Middle frontal gyrus (tissue), 1 donor: ENCODE data around the gene CGNL1.

Source experiments
- DNase-seq: peaks from one replicate; pipeline ENCODE4 v3.0.0-alpha.2; 2015; ENCODE audit warnings: low spot score; ENCODE audit errors: extremely low spot score

The CGNL1 gene

DNA sequence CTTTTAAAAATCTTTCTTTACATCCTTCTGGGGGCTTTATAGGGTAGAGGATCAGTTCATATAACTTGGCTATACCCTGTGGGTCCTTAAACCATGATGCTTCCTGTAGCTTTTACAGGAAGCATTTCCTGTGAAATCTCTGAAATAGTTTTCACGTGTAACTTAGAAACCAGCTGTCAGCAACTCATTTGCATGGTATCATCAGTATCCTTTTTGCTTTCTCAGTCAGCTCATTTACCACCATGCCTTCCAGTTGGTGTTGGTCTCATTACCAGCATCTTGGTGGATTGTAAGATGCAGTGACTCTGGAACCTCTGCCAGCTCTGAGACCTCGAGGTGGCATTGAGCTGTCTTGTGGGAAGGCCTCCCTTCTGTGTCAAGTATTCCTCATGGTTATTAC is 118.7 kb downstream of the CGNL1 start:
- no peak for DNase-seq

DNA sequence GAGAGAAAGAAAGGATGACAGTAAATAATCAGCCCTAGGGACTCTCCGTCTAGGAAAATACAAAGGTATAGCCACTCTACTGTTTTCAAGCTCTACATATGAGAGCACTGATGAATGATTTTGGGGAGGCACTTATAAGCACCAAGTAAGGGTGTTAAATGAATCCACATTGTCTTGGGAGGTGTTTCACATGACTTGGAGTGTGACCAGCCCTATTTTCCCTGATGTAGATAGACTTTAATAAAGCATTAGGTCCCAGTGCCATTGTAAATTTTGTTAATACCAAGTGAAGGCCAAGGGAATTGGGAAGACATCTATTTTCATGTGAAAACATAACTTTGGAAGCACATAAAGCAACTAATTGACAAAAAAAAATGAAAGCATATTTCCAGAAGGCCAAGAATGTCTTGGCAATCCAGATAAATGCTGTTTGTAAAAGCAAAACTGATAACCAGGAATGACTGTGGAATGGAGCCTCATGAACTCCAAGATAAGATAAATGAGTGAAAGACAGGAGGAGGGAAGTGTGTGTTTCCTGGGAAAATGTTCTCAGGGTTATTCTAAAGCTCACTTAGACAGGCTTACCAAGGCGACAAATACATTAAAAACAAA is 119.4 kb downstream of the CGNL1 start:
- no peak for DNase-seq

DNA sequence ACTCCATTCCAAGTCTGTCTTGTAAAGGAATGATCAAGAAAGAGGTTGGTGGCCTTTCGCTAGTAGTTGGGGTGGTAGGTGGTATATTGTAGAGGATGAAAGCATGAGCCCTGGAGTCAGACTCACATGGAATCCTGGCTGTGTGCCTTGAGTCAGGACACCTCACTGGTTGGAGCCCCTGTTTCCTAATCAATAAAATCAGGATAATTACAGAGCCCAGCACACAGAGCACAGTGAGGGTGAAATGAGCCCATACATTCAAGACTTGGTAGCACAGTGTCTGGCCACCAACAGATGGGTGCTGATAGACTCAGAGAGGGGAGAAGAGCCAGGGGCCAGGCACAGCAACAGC is 120.3 kb downstream of the CGNL1 start:
- DNase-seq: no peak

DNA sequence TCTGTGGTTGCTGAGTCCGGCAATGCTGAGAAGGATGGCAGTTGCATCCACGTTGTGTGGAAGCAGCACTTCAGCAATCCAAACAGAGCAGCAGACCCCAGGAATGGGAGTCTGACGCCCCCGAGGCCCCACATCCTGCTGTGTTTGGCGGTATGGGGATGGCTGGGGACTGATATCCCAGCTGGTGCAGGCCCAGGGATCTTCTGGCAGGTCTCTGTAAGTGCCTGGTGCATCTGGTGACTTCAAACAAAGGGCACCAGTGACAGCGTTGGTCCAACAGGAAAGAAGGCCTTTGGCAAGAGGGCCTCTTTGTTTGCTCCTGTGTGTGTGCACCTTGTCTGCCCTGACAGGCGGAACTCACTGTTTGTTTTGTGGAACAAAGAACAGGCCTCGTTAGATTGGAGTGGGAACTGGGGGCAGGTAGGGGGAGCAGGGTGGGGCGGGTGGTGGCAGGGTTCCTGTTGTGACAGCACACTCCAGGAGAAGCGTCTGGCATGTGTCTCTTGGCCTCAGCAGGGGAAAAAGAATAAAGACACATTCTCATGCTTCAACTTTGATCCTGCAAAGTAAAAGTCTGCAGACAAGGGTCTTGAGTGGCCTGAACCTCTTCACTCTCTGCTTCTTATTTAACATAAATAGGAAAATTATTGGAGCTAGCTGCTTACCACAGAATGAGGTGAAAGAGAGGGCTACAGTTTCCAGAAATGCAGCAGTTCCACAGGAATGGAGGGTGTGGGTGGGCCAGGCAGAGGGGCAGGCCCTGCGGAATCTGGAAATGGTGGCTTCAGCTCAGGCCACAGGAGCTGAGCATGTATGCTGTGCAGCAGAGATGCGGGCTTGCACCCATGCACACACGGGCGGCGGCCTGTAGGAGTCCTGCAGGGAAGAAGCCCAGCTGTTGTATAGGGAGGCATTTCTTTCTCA is 120.9 kb downstream of the CGNL1 start:
- no peak for DNase-seq

DNA sequence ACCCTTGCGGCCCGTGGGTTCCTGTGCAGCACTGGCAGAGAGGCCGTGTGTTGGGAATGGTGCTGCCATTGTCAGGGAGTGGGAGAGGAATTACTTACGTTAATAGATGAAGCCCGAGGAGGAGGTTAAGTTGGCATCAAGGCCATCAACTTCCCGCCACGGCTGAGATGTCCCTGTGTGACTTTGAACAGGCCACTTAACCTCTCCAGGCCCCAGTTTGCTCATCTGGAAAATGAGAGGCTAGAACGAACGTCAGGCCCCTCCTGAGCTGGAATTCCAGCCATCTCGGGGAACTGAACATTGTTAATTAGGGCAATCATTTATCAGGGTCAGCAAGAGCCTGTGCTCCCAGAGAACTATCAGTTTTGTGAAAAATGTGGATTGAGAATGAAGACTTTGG is 124.0 kb downstream of the CGNL1 start:
- no peak for DNase-seq

DNA sequence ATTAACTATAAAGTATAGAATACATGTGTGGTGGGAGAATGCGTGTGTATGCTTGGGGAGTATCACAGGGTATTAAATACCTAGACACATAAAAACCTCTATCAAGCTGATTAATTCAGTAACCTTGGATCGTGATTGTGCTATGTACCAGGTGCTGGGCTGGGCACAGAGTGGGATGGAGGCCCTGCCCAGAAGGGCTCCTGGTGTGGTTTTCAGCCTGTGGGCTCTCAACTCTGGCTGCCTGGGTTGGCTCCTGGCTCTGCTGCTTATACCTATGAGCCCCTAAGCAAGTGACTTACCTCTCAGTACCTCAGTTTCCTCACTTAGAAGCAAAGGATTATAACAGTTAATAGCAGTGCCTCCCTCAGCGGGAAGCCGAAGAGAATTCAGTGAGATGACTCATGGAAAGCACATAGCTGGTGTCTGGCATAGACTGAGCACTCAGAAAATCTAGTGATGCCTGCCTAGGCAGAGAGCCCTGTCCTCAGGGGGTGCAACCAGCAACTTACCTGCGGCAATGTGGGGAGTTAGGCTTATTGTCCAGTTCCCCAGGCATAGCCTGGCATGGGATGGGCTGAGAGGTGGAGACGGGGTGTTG is 124.8 kb downstream of the CGNL1 start:
- DNase-seq: no peak

DNA sequence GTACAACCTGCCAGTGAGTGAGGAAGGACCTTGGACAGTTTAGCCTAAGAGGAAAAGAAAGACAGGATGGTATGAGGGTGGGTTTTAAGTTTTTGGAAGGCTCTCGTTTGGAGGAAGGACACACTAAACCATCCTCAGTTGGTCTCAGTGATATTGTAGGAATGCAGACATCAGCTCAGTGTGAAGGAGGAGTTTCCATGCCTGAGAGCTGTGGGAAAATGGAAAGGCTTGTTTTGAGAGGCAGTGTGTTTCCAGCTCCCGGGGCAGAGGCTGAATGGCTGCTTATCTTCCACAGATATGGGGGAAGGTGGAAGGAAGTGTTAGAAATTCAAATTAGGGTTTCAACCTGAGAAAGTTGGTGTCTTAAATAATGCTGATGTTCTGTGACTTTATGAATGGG is 125.8 kb downstream of the CGNL1 start:
- DNase-seq: no peak

DNA sequence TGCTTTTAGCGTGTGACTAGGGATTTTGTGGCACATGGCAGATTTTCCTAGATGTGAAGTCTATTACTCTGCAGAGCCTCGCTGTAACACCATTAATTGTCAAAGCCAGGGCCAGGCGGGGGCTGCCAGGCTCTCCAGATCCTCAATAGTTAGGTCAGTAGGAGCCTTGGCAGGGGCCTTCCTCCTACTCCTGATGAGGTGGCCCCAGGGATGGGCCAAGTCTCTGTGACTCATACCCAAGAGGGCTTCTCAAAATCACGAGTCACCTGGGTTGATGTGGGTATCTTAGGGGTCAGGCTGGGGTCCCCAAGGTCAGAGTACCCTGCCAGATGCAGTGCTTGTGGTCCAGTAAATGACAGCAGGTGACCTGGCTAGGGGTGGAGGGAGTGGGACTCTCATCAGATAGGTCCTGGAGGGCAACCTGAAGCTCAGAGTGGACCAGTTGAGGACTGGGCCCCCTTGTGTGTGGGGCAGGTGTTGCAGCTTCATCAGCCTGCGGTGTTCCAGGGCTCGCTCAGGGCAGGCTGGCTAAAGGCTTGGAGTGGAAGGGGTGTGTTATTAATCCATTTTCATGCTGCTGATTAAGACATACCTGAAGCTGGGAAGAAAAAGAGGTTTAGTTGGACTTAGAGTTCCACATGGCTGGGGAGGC is 126.9 kb downstream of the CGNL1 start:
- DNase-seq: no peak

DNA sequence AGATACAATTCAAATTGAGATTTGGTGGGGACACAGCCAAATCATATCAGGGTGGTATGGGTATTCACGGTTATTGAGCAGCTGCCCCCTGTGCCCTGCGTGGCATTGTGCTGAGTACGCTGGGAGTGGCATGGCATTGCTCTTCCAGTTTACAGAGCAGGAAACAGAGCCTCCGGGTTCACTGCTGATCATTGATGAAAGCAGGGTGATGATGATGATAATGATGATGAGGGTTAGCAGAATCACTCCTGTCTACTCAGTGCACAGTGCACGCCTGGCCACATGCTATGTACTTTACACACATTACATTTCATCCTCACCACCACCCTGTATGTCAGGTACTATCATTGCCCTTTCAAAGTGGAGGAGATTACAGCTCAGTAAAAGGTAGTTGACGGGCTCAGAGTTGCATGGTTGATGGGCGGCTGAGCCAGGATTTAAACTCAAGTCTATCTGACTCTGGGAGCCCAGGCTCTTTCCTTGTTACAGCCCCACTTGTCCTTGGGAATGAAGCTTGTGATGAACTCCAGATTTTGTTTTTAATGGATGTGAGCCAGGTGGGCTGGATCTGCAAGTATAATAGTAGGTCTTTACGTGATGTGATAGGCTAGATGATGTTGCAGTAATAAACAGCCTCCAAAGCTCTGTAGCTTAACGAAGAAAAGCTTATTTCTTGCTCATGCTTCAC is 127.8 kb downstream of the CGNL1 start:
- DNase-seq: no peak

DNA sequence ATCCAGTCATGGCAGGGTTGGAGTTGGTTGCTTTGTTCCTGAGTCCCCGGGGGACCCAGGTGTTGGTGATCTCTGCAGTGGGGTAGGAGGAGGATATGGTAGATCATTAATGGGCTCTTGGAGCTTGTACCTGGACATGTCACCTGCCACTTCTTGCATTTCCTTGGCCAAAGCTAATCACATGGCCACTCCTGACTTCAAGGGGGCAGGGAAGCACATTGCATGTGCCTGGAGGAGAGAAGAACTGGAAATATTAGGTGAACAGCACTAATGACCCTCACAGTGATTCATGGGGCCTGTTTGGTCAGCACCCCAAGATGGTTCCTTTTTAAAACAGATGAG is 128.3 kb downstream of the CGNL1 start:
- DNase-seq: no peak

DNA sequence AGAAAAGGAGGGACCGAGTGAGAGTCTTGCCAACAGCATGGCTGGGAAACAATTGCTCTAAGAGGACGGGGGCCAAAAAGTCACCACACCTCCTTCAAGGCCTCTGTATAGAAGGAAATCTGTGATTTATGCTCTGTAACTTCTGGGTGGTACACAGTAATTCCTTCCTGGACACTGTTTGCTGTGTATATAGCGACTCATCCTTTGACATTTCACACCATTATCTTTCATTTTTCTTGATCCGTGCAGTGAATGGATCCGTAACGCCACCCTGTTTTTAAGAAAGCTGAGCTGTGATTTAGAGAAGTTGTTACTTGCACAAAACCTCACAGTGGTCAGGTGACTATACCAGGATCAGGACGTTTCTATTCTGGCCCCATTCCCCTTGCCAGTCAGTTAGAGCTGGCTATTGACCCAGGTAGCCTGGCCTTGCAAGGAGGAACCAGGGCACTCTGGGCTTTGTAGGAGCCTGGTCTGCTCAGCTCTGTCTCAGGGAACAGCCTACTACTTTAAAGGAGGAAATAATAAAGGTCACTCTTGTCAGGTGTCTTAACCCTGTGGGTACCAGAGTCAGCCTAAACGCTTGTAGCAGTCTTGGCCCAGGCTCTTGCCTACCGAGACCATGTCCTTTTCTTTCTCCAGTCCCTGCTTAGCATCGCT is 128.9 kb downstream of the CGNL1 start:
- no peak for DNase-seq

DNA sequence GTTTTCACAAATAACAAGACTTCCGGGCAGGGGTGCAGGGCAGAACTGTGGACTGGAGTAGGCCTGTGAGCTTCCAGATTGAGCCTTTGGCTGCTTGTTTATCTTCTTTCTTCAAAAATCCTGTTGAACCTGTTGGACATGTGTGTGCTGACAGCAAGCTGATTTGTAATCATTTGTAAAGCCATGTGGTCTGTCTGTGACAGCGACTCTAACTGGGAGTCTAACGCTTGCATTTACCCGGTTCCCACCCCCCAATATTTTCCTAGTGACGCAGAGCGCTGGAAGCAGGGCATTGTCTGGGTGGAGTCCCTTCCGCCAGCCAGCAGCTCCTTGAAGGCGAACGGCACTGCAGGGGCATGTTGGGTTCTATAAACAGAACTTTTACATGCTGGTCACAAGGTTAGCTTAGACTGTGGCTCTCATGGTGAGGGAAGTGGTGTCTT is 129.7 kb downstream of the CGNL1 start:
- DNase-seq: no peak

DNA sequence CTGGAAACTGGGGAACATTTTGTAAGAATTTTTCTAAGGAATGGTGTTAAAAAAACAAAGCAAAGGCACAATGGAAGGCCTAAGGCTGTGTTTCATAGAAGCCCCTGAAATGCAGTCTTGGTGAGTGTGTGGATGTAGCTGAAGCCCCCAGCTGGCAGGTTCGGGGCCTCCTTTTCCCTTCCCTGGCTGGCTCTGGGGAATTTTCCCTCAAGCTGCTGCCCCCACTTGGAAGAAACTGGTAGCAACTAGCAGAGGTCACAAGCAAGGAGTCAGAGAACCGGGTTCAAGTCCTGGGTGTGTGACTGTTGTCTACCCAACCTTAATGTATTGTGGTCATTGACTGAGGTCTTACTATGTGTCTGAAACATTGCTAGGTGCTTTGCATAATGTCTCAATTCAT is 130.1 kb downstream of the CGNL1 start:
- DNase-seq: no peak

DNA sequence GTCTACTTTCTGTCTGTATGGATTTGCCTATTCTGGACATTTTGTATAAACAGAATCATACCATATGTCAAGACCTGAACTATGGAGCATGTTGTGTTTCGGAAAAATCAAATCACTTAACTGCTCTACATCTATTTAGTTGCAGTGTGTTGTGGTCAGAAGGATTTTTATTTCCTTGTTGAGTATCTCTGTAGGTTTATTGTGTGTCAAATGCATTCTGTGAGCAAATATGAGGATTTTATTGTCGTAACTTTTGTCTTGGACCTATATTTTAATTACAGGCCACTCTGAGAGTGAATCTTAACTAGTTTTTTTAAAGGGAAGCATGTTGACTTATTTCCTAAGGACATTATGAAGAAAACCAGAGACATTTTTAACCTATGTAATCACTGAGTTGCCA is 130.8 kb downstream of the CGNL1 start:
- DNase-seq: no peak

DNA sequence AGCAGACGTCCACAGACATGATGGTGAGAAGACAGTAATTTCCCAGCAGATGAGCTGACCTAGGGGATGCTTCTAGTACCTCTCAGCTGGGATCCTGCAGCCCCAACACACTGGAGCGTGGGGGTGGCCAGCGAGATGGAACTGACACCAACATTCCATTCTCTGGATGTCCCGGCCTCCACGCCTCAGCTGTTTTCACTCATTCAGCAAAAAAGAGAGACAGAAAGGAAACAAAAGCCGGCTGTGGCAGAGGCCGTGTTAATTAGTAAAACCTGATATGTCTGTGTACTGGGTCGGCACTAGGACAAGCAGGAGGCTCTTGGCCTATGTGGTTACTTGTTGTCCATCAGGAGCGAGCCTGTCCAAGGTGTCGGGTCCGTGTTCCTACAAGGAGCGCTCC is 132.8 kb downstream of the CGNL1 start:
- DNase-seq: no peak

DNA sequence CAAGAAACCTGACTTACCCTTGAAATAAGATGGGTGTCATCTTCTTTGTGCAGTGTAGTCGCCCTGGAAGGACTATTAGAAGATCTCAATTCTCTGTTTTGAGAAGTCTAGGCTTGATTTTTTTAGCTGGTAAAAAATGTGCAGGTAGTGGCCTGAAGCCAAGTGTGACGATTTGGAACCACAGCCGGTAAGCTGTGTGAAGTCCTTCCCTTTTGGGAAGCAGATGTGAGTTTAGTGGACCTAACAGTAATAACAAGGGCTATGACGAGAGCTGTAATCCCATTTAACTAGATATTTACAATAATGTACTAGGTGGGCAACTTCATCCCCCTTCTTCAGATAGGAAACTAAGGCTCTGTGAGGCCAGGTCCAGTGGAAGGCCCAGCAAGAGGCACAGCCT is 133.7 kb downstream of the CGNL1 start:
- no peak for DNase-seq

DNA sequence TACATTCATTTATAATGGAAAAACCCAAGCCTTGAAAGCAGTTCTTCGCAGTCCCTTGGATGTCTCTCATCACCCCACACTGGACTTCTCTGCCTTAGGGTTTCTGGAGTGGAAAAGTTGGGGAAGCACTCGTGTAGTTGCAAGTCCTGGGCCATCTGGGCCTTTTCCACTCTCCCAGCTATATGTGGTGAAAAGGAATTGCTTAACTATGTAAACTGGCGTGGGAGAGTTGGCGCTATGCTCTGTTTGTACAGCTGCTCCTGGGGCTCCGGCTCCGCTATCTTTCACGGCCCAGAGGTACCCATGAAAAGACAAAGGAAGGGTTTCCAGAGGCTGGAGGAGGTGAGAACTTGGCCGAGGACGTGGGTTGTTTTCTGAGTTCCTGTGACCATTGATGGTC is 134.3 kb downstream of the CGNL1 start:
- DNase-seq: no peak

DNA sequence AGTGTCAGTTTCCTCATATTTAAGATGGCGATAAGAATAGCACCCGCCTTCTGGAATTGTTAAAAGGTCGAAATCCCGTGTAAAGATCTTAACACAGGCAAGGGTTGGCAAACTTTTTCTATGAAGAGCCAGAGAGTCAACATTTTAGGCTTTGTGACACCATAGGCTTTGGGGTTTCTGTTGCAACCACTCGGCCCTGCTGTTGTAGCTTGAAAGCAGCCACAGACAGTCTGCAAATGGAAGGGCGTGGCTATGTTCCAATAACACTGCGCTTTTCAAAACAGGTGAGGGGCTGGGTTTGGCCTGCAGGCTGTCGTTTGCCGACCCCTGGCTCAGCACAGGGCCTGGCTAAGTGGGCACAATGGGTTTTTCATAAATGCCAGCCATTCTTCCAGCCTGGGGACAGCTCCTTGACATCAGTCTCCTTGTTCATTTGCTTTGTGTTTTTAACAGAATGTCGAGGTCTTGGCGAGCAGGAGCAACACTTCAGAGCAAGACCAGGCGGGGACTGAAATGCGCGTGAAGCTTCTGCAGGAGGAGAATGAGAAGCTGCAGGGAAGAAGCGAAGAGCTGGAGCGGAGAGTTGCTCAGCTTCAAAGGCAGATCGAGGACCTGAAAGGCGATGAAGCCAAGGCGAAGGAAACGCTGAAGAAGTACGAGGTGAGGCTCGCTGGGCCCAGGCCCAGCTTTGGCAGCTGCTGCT is 140.2 kb downstream of the CGNL1 start:
- no peak for DNase-seq

DNA sequence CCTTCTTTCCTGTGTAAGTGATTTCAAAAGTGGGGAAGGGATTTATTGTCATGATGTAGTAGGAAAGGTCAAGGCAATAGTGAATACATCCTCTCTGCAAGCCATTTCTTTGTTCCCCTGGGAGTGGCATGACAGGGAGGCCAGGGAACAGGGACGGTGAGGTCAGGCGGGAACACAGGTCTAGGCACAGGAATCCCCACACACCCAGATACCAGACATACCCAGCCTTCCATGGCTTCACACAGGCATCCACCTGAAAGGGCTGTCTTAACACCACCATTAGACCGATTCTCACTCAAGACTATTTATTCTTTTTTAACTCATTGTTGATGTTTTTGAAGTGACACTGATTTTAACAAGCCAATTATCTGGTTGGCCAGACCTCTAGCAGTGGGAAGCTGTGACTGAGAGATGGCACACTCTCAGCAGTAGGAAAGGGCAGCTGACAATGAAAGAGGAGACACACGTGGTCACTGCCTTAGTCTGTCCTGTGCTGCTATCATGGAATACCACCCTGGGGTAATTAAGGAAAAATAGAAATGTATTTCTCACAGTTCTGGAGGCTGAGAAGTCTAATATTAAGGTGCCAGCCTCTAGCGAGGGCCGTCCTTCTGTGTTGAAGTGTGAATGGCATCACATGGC is 140.8 kb downstream of the CGNL1 start:
- no peak for DNase-seq

DNA sequence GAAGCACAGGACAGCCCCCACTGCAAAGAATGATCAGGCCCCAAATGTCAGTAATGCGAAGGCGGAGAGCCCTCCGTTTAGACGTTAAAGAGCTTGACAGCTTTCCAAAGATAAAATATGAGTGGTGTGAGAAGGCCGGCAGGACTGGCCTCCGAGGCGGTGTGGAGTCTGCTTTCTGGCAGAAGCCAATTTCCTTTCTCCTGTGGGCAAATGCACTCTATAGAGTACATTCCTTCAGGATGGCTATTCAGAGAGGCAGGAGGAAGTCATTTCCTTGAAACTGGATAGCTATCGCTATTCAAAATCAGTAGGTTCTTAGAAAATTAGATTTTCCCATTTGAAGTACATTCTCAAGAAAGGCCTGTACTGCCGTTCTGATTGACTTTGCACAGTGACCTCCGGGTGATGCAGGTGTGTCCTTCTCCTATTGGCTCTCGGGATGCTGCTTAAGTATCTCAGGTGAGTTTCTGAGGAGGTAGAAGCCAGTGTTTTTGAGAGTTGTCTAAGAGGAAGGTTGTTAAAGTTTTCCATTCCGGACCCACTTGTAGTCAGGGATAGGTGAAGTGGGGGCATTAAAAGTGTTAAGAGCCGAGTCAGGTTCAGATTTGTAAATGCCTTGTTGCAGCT is 142.6 kb downstream of the CGNL1 start:
- no peak for DNase-seq
